GM12878 (cell line): ENCODE results near the gene PKP2. TPM values are rescaled to one million over a fixed set of nuclear protein-coding genes. Genes with fewer than 3 reads are reported as not detected.

Source experiments
- ATAC-seq: fragments of 200-7000 bp; cut with Tn5 transposase; 3 replicates; pipeline ENCODE4 v1.9.1; 2020; ENCODE audit warnings: mild to moderate bottlenecking, moderate library complexity
- BruUV-seq: library from RNA; stranded (reverse); fragments of 400-500 nt; replicated peaks from 2 replicates; lab custom pipeline; 2021; lab: Mats Ljungman, UMichigan
- CTCF ChIA-PET: fragments of 300-600 bp; sonication (Branson Sonifier 250); formaldehyde crosslinking; extraction: SDS; loops from one replicate; lab custom pipeline; 2021; ENCODE audit warnings: inconsistent platforms; lab: Yijun Ruan, JAX
- POLR2A ChIA-PET: fragments of 350-600 bp; formaldehyde crosslinking; extraction: SDS; loops from one replicate; lab custom pipeline; 2021; ENCODE audit warnings: inconsistent platforms; lab: Charles Lee
- RAD21 ChIA-PET: fragments of 300-600 bp; sonication (Branson Sonifier 250); formaldehyde crosslinking; loops from one replicate; lab custom pipeline; 2023; ENCODE audit warnings: antibody characterized with exemption; ENCODE audit not compliant: unreplicated experiment; lab: Charles Lee
- SMC1A ChIA-PET: fragments of 300-600 bp; sonication (Branson Sonifier 250); formaldehyde crosslinking; loops from one replicate; lab custom pipeline; 2023; ENCODE audit not compliant: unreplicated experiment, uncharacterized antibody; lab: Charles Lee
- DNase-seq: peaks from one replicate; pipeline ENCODE4 v3.0.0-alpha.2; 2011; ENCODE audit warnings: low read depth, low spot score
- FAIRE-seq: peaks from 3 replicates; lab custom pipeline; 2011; peaks lifted over from hg19 to GRCh38; lab: Jason Lieb, UNC
- H2AFZ ChIP-seq: 2 replicates; pipeline ENCODE4 v1.6.0; 2011; ENCODE audit warnings: low read depth, low read length, control low read depth; ENCODE audit not compliant: control insufficient read depth
- H3K27ac ChIP-seq: 2 replicates; pipeline ENCODE4 v1.5.1; 2011; ENCODE audit warnings: control low read depth; ENCODE audit not compliant: control insufficient read depth, insufficient read depth
- H3K27me3 ChIP-seq, 2 experiments: replicated peaks in 1 of 2; 2 replicates each; pipeline versions ENCODE4 v1.6.0 to v1.6.1; 2011; ENCODE audit warnings: low read length in 1 of 2; ENCODE audit not compliant: control insufficient read depth in 2 of 2, insufficient read depth in 2 of 2
- H3K36me3 ChIP-seq, 2 experiments: 2 replicates each; pipeline ENCODE4 v1.5.1; 2011; ENCODE audit warnings: low read length in 1 of 2; ENCODE audit not compliant: control insufficient read depth in 2 of 2, insufficient read depth in 2 of 2
- H3K4me1 ChIP-seq: 2 replicates; pipeline ENCODE4 v1.6.1; 2011; ENCODE audit warnings: mild to moderate bottlenecking, low read length, moderate library complexity, mixed read lengths; ENCODE audit not compliant: control insufficient read depth, insufficient read depth
- H3K4me2 ChIP-seq: 2 replicates; pipeline ENCODE4 v1.6.0; 2011; ENCODE audit warnings: control low read depth; ENCODE audit not compliant: control insufficient read depth, insufficient read depth
- H3K4me3 ChIP-seq: fragments of 200-600 bp; sonication (generic); 2 replicates; pipeline ENCODE4 v1.5.1; 2016
- H3K79me2 ChIP-seq: 2 replicates; pipeline ENCODE4 v1.6.0; 2011; ENCODE audit warnings: low read length; ENCODE audit not compliant: control insufficient read depth, insufficient read depth
- H3K9ac ChIP-seq: 2 replicates; pipeline ENCODE4 v1.8.0; 2011; ENCODE audit warnings: low read length, control low read depth, mixed read lengths; ENCODE audit not compliant: control insufficient read depth, insufficient read depth
- H3K9me3 ChIP-seq: replicated peaks from 3 replicates; pipeline ENCODE4 v1.5.1; 2011; ENCODE audit warnings: mild to moderate bottlenecking, low read length; ENCODE audit not compliant: control insufficient read depth, insufficient read depth
- H4K20me1 ChIP-seq: 2 replicates; pipeline ENCODE4 v1.6.0; 2011; ENCODE audit not compliant: control insufficient read depth, insufficient read depth
- CBX5 ChIP-seq: sonication (generic); IDR thresholded peaks from 2 replicates; pipeline ENCODE4 v1.6.1; 2016; ENCODE audit warnings: low read depth, moderate library complexity, mild to moderate bottlenecking, inconsistent platforms
- DPF2 ChIP-seq: fragments of 450-650 bp; IDR thresholded peaks from 2 replicates; pipeline ENCODE4 v1.6.1; 2017; ENCODE audit warnings: mild to moderate bottlenecking
- EP300 ChIP-seq, 2 experiments: fragments of 150-350 bp in 1 of 2; IDR thresholded peaks; 2 replicates each; pipeline ENCODE4 v1.6.1; 2011 to 2012; ENCODE audit warnings: low read depth in 2 of 2, low read length in 2 of 2, borderline replicate concordance in 1 of 2, improper control_type of control experiment in 1 of 2, inconsistent platforms in 1 of 2; ENCODE audit not compliant: control insufficient read depth in 1 of 2
- ETV6 ChIP-seq, 2 experiments: fragments of 450-650 bp in 1 of 2; IDR thresholded peaks in 1 of 2; conservative IDR thresholded peaks in 1 of 2; 2 replicates each; pipeline ENCODE4 v1.6.1; 2014; ENCODE audit warnings: antibody characterized with exemption in 1 of 2, borderline replicate concordance in 1 of 2, low read depth in 1 of 2, mild to moderate bottlenecking in 1 of 2, moderate library complexity in 1 of 2
- IKZF1 ChIP-seq: fragments of 450-650 bp; conservative IDR thresholded peaks from 2 replicates; pipeline ENCODE4 v1.6.1; 2017; ENCODE audit warnings: antibody characterized with exemption, mild to moderate bottlenecking
- JUND ChIP-seq: IDR thresholded peaks from 2 replicates; pipeline ENCODE4 v1.6.1; 2012; ENCODE audit warnings: low read depth, mild to moderate bottlenecking, low read length, improper control_type of control experiment, moderate library complexity
- MTA3 ChIP-seq: IDR thresholded peaks from 2 replicates; pipeline ENCODE4 v1.6.1; 2012; ENCODE audit warnings: low read length, inconsistent platforms, borderline replicate concordance
- MXI1 ChIP-seq: fragments of 150-350 bp; IDR thresholded peaks from 2 replicates; pipeline ENCODE4 v1.6.1; 2011; ENCODE audit warnings: low read depth, mild to moderate bottlenecking, inconsistent platforms, low read length, improper control_type of control experiment
- NBN ChIP-seq: fragments of 450-650 bp; IDR thresholded peaks from 2 replicates; pipeline ENCODE4 v1.6.1; 2016
- NFXL1 ChIP-seq: fragments of 450-650 bp; IDR thresholded peaks from 2 replicates; pipeline ENCODE4 v1.6.1; 2017; ENCODE audit warnings: antibody characterized with exemption, mild to moderate bottlenecking, borderline replicate concordance
- RUNX3 ChIP-seq: IDR thresholded peaks from 2 replicates; pipeline ENCODE4 v1.6.1; 2012; ENCODE audit warnings: low read length, inconsistent platforms
- SIN3A ChIP-seq: IDR thresholded peaks from 2 replicates; pipeline ENCODE4 v1.6.1; 2012; ENCODE audit warnings: low read depth, low read length, improper control_type of control experiment
- SMAD5 ChIP-seq: IDR thresholded peaks from 2 replicates; pipeline ENCODE4 v1.6.1; 2016; ENCODE audit warnings: antibody characterized with exemption, low read depth
- YY1 ChIP-seq: IDR thresholded peaks from 2 replicates; pipeline ENCODE4 v1.6.1; 2011; ENCODE audit warnings: low read depth, mild to moderate bottlenecking, low read length
- ZNF217 ChIP-seq: fragments of 450-650 bp; IDR thresholded peaks from 2 replicates; pipeline ENCODE4 v1.6.1; 2017; ENCODE audit warnings: antibody characterized with exemption, mild to moderate bottlenecking
- ZNF384 ChIP-seq: IDR thresholded peaks from 2 replicates; pipeline ENCODE4 v1.6.1; 2012; ENCODE audit warnings: low read depth, mild to moderate bottlenecking, low read length, improper control_type of control experiment, borderline replicate concordance
- ZNF622 ChIP-seq: fragments of 450-650 bp; IDR thresholded peaks from 2 replicates; pipeline ENCODE4 v1.6.1; 2017; ENCODE audit warnings: mild to moderate bottlenecking, inconsistent platforms
- WGBS: methylation state at CpG from one replicate; pipeline ENCODE4 v1.1.6; 2016; ENCODE audit warnings: low lambda C conversion rate; ENCODE audit not compliant: insufficient replicate concordance, insufficient coverage; ENCODE audit errors: missing lambda C conversion rate; 5-methylcytosine and 5-hydroxymethylcytosine counted together
- in situ Hi-C: fragments of 300-500 bp; cut with MboI; formaldehyde crosslinking; loops from 9 replicates; pipeline ENCODE4 v1.14.3; 2018; ENCODE audit warnings: mixed read lengths
- intact Hi-C: fragments of 100-400 bp; cut with micrococcal nuclease; formaldehyde crosslinking; loops from one replicate; pipeline ENCODE4 v1.14.2; 2022; ENCODE audit not compliant: unreplicated experiment
- polyA plus RNA-seq, 11 experiments: library from polyadenylated mRNA; depleted of rRNA in 4 of 11; unstranded in 6 of 11; stranded (reverse) in 5 of 11; fragments of >200 nt; fragmentation: Nextera tagmentation in 4 of 11; fragmentation: Illumina TruSeq in 1 of 11; extraction: Ambion mirVana in 4 of 11; extraction: Trizol in 1 of 11; gene quantifications; 1 replicate in 1 of 11; 2 replicates in 10 of 11; pipeline versions ENCODE4 v1.2.1 to v1.2.3, GENCODE V29; 2011 to 2016; ENCODE audit warnings: inconsistent platforms in 2 of 11, missing spikeins in 2 of 11, low read depth in 1 of 11
- total RNA-seq, 4 experiments: library from RNA; depleted of rRNA in 3 of 4; stranded (reverse); fragments of >200 nt in 3 of 4; fragmentation: Illumina TruSeq in 1 of 4; extraction: Trizol in 1 of 4; gene quantifications; 2 replicates each; pipeline versions ENCODE4 v1.2.1 to v1.2.3, GENCODE V29; 2013 to 2021
- TF ChIP-seq, protein P1 (sequence below): fragments of 450-650 bp; formaldehyde crosslinking; IDR thresholded peaks from 2 replicates; pipeline ENCODE4 v1.5.0; 2022; ENCODE audit warnings: mild to moderate bottlenecking, missing genetic modification characterization
- TF ChIP-seq, protein P2 (sequence below): fragments of 450-650 bp; IDR thresholded peaks from 2 replicates; pipeline ENCODE4 v1.6.1; 2018; ENCODE audit warnings: borderline replicate concordance, mild to moderate bottlenecking; ENCODE audit not compliant: partially characterized antibody

The PKP2 gene
- total and polyA plus RNA-seq, 10 of the 15 experiments (the other 5 are each of a cell fraction or from before 2014, with no cell fraction given) = 0.02 to 4.1 (median 0.07) TPM; not detected in 4

DNA sequence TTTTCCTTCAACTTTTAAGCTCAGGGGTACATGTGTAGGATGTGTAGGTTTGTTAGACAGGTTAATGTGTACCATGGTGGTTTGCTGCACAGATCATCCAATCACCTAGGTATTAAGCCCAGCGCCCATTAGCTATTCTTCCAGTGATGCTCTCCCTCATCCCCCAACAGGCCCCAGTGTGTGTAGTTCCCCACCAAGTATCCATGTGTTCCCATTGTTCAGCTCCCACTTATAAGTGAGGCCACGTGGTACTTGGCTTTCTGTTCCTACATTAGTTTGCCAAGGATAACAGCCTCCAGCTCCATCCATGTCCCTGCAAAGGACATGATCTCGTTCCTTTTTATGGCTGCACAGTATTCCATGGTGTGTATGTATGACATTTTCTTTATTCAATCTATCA, 92.3 kb downstream of the PKP2 start:
- ChIA-PET CTCF (interaction anchor here (0.6 to 0.8 kb wide), 2 partner anchors 19 to 83 kb away, joined by 3 to 4 read pairs; no protein-coding TSS in a partner anchor), POLR2A (no interaction called here), RAD21 (no interaction called here), SMC1A (no interaction called here)
- H2AFZ ChIP-seq = no peak overlapping the region
- no peak for DNase-seq
- no peak overlapping the region for H3K4me3 ChIP-seq
- H3K9ac ChIP-seq = no peak overlapping the region
- WGBS = 9% methylated on average over 3 of the region's 3 CpGs
- H3K27me3 ChIP-seq = no peaks in the 10 kb centered on the region
- in situ Hi-C loops = no loop called here
- TF ChIP-seq NBN = no peak
- TF ChIP-seq, protein P1, sequence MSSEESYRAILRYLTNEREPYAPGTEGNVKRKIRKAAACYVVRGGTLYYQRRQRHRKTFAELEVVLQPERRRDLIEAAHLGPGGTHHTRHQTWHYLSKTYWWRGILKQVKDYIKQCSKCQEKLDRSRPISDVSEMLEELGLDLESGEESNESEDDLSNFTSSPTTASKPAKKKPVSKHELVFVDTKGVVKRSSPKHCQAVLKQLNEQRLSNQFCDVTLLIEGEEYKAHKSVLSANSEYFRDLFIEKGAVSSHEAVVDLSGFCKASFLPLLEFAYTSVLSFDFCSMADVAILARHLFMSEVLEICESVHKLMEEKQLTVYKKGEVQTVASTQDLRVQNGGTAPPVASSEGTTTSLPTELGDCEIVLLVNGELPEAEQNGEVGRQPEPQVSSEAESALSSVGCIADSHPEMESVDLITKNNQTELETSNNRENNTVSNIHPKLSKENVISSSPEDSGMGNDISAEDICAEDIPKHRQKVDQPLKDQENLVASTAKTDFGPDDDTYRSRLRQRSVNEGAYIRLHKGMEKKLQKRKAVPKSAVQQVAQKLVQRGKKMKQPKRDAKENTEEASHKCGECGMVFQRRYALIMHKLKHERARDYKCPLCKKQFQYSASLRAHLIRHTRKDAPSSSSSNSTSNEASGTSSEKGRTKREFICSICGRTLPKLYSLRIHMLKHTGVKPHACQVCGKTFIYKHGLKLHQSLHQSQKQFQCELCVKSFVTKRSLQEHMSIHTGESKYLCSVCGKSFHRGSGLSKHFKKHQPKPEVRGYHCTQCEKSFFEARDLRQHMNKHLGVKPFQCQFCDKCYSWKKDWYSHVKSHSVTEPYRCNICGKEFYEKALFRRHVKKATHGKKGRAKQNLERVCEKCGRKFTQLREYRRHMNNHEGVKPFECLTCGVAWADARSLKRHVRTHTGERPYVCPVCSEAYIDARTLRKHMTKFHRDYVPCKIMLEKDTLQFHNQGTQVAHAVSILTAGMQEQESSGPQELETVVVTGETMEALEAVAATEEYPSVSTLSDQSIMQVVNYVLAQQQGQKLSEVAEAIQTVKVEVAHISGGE = no peak
- TF ChIP-seq ZNF622 = no peak
- TF ChIP-seq IKZF1 = no peak
- TF ChIP-seq RUNX3 = no peak
- TF ChIP-seq MXI1 = no peak
- TF ChIP-seq ZNF217 = no peak
- TF ChIP-seq, protein P2, sequence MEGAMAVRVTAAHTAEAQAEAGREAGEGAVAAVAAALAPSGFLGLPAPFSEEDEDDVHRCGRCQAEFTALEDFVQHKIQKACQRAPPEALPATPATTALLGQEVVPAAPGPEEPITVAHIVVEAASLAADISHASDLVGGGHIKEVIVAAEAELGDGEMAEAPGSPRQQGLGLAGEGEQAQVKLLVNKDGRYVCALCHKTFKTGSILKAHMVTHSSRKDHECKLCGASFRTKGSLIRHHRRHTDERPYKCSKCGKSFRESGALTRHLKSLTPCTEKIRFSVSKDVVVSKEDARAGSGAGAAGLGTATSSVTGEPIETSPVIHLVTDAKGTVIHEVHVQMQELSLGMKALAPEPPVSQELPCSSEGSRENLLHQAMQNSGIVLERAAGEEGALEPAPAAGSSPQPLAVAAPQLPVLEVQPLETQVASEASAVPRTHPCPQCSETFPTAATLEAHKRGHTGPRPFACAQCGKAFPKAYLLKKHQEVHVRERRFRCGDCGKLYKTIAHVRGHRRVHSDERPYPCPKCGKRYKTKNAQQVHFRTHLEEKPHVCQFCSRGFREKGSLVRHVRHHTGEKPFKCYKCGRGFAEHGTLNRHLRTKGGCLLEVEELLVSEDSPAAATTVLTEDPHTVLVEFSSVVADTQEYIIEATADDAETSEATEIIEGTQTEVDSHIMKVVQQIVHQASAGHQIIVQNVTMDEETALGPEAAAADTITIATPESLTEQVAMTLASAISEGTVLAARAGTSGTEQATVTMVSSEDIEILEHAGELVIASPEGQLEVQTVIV = no peak
- TF ChIP-seq SMAD5 = no peak
- no peak for TF ChIP-seq JUND
- TF ChIP-seq NFXL1 = no peak
- no peak for TF ChIP-seq DPF2
- TF ChIP-seq SIN3A = no peak
- no peak for TF ChIP-seq ETV6 (conservative IDR thresholded peaks at IDR 0.05 in 1 of 2, IDR thresholded peaks at IDR 0.05 in 1 of 2; ENCODE audit: borderline replicate concordance in 1 of 2, low read depth in 1 of 2)
- no peak for TF ChIP-seq YY1
- no peak for TF ChIP-seq ZNF384
- TF ChIP-seq MTA3 = no peak
- TF ChIP-seq EP300 (IDR thresholded peaks at IDR 0.05; ENCODE audit: borderline replicate concordance in 1 of 2, control insufficient read depth in 1 of 2, low read depth in 2 of 2, low read length in 2 of 2) = no peak
- TF ChIP-seq CBX5 = no peak
- no peaks in the 10 kb centered on the region for H3K36me3 ChIP-seq
- no TSS peak for BruUV-seq
- no peaks in the 10 kb centered on the region for H3K9me3 ChIP-seq
- H3K4me1 ChIP-seq = no peaks in the 10 kb centered on the region
- no peaks in the 10 kb centered on the region for H3K79me2 ChIP-seq
- H4K20me1 ChIP-seq = no peaks in the 10 kb centered on the region
- no peak overlapping the region for H3K27ac ChIP-seq
- FAIRE-seq = no peak
- intact Hi-C loops = no loop called here
- ATAC-seq = no peak
- H3K4me2 ChIP-seq = no peak overlapping the region
